ENCODE results near the gene AMMECR1L.
A peak's percentile ranks its signal among the peaks of the same experiment; 100 is the strongest.

Gene AMMECR1L

GRCh38 chr2:127884436-127884835, 1.3 kb downstream of the AMMECR1L start:
- peak overlapping the region; percentile 59 for H3K4me3 ChIP-seq (ENCODE audit: low read length)
- DNase-seq (ENCODE audit: low read depth), result no peak
- TF ChIP-seq CTCF (conservative IDR thresholded peaks at IDR 0.05; ENCODE audit: low read depth, low read length), result no peak

DNA sequence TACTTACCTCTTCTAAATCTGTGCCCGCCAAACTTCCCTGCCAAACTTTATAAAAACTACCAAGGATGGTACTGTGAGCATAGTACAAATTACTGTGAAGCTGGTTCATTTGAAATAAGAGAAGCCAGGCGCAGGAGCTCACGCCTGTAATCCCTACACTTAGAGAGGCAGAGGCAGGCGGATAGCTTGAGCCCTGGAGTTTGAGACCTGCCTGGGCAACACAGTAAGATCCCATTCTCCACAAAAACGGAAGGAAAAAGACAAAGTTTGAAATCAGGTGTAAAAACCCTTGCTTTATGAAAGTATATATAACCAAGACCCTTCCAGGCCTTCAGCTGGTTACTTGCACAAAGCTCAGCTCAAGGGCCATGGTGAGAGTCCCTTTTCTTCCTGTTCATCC, 5.9 kb downstream of the AMMECR1L start:
- no peak for TF ChIP-seq CTCF (conservative IDR thresholded peaks at IDR 0.05; ENCODE audit: low read depth, low read length)
- H3K4me3 ChIP-seq (ENCODE audit: low read length), result no peak overlapping the region
- DNase-seq (ENCODE audit: low read depth), result no peak

- DNase-seq (ENCODE audit: low read depth), result no peak
- no peak overlapping the region for H3K4me3 ChIP-seq (ENCODE audit: low read length)
Measured at GRCh38 chr2:127877626-127878025, 8.1 kb downstream of the AMMECR1L start.

GRCh38 chr2:127877136-127877535, 8.6 kb downstream of the AMMECR1L start:
- H3K4me3 ChIP-seq (ENCODE audit: low read length), result no peak overlapping the region
- no peak for TF ChIP-seq CTCF (conservative IDR thresholded peaks at IDR 0.05; ENCODE audit: low read depth, low read length)
- no peak for DNase-seq (ENCODE audit: low read depth)

More at GRCh38 chr2:127877626-127878025, 8.1 kb downstream of the AMMECR1L start:
- TF ChIP-seq CTCF (conservative IDR thresholded peaks at IDR 0.05; ENCODE audit: low read depth, low read length), result no peak

DNA sequence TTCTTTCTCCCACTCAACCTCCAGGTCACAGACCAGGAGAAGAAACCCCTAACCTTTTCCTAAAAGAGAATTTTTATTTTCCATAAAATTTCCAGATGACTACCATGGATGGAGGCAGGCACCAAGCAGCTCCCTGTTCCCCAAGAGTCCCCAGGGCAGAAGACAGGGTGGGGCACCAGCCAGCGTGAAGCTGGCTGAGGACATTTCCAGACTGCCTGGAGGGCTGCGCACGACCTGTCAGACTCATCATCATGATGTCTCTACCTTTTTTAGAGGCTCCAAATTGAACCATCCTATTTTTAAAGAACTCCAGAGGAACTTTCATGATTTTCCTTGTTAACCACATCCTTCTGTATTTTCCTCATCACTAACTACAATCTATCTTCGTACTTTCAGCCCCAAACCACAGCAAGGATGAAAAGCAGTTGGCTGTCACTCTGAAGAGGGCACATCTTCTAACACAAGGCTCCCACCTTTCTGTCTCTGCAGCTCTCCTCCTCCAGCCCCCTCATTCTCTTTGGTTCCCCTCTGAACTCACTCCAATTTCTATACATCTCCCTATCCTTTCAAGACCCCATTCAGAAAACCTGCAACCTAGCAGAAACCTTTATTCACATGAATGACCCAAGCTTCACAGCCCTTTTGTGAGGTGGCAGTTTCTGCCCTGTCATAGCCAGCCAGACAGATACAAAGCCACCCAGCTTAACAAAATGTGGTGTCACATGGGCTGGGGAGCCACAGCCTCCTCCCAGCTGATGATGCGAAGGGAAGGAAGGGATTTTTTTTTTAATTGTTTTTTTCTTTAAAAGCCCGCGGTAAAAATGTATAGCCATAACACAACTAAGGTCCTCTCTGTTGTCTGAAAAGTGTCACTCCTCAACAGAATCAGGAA, 11.1 kb downstream of the AMMECR1L start:
- no peak for DNase-seq (ENCODE audit: low read depth)
- H3K4me3 ChIP-seq (ENCODE audit: low read length), result no peak overlapping the region
- TF ChIP-seq CTCF (conservative IDR thresholded peaks at IDR 0.05; ENCODE audit: low read depth, low read length), result no peak

- DNase-seq (ENCODE audit: low read depth), result no peak
- TF ChIP-seq CTCF (conservative IDR thresholded peaks at IDR 0.05; ENCODE audit: low read depth, low read length), result no peak
- no peak overlapping the region for H3K4me3 ChIP-seq (ENCODE audit: low read length)
Measured at GRCh38 chr2:127873707-127874303, 12.0 kb downstream of the AMMECR1L start.

GRCh38 chr2:127872354-127872753, 13.4 kb downstream of the AMMECR1L start:
- no peak for TF ChIP-seq CTCF (conservative IDR thresholded peaks at IDR 0.05; ENCODE audit: low read depth, low read length)
- H3K4me3 ChIP-seq (ENCODE audit: low read length), result no peak overlapping the region
- no peak for DNase-seq (ENCODE audit: low read depth)
